ENCODE measurements around the gene CEP57. TPM values are rescaled to one million over a fixed set of nuclear protein-coding genes. Genes with fewer than 3 reads are reported as not detected.
"Not testable (repeated sequence)": the region's sequence is repeated elsewhere in the genome, so short reads cannot be mapped to it uniquely, and the experiment has no call there.

Gene CEP57
- polyA plus RNA-seq, 1 donor: 121 TPM

GRCh38 chr11:95794086-95794485, 3.8 kb downstream of the CEP57 start:
- no peak for DNase-seq

GRCh38 chr11:95795627-95796295, 5.5 kb downstream of the CEP57 start:
- no peak for DNase-seq

- DNase-seq: no peak
Measured at GRCh38 chr11:95796501-95796900, 6.2 kb downstream of the CEP57 start.

- DNase-seq: no peak
Measured at GRCh38 chr11:95799546-95799945, 9.2 kb downstream of the CEP57 start.

- DNase-seq: no peak
Measured at GRCh38 chr11:95800438-95800837, 10.1 kb downstream of the CEP57 start.

- no peak for DNase-seq
Measured at GRCh38 chr11:95802806-95803205, 12.5 kb downstream of the CEP57 start.

GRCh38 chr11:95803973-95804372, 13.7 kb downstream of the CEP57 start:
- DNase-seq: no peak

- DNase-seq: no peak
Measured at GRCh38 chr11:95805869-95806268, 15.6 kb downstream of the CEP57 start.

- DNase-seq: not testable (repeated sequence)
Measured at GRCh38 chr11:95806464-95806863, 16.2 kb downstream of the CEP57 start.

GRCh38 chr11:95811052-95811451, 20.8 kb downstream of the CEP57 start:
- not testable (repeated sequence) for DNase-seq

GRCh38 chr11:95816037-95816436, 25.7 kb downstream of the CEP57 start:
- no peak for DNase-seq

- no peak for DNase-seq
Measured at GRCh38 chr11:95821640-95822039, 31.3 kb downstream of the CEP57 start.

- DNase-seq: no peak
Measured at GRCh38 chr11:95827696-95828095, 37.4 kb downstream of the CEP57 start.

- DNase-seq: no peak
Measured at GRCh38 chr11:95829580-95830259, 39.4 kb downstream of the CEP57 start.

GRCh38 chr11:95831198-95831883, 41.0 kb downstream of the CEP57 start:
- no peak for DNase-seq

- no peak for DNase-seq
Measured at GRCh38 chr11:95832763-95833162, 42.5 kb downstream of the CEP57 start.

- DNase-seq: no peak
Measured at GRCh38 chr11:95833378-95833777, 43.1 kb downstream of the CEP57 start.

- DNase-seq: no peak
Measured at GRCh38 chr11:95835351-95835750, 45.1 kb downstream of the CEP57 start.

GRCh38 chr11:95835768-95836488, 45.6 kb downstream of the CEP57 start:
- DNase-seq: peak; percentile 77

- DNase-seq: no peak
Measured at GRCh38 chr11:95845167-95845566, 54.9 kb downstream of the CEP57 start.

- DNase-seq: peak; percentile 52
Measured at GRCh38 chr11:95849087-95849825, 59.0 kb downstream of the CEP57 start.

GRCh38 chr11:95850137-95850536, 59.8 kb downstream of the CEP57 start:
- DNase-seq: no peak
